ENCODE measurements around the gene CCDC57.
"Not testable (repeated sequence)": the region's sequence is repeated elsewhere in the genome, so short reads cannot be mapped to it uniquely, and the experiment has no call there.

The CCDC57 gene

GRCh38 chr17:82146663-82147654 is 65.7 kb downstream of the CCDC57 start:
- no peak for FAIRE-seq
- DNase-seq (ENCODE audit: extremely low spot score, insufficient read length, low read depth) = no peak

GRCh38 chr17:82145550-82146155 is 67.0 kb downstream of the CCDC57 start:
- no peak for FAIRE-seq

DNA sequence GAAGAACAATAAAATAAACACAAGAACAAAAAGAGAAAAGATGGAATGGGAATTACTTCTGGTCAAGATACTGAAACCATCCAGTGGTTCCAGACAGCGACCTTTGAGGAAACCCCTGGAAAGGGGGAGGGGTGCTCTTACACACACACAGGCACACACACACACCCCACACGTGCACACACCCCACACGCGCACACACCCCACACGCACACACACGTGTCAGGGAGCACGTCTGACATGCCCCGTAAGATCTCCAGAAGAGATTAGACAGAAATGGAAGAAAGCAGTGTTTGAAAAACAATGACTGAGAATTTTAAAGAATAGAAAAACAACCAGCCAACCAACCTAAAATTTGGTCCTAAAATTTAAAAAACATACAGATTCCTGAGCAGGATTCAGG is 69.3 kb downstream of the CCDC57 start:
- no peak for FAIRE-seq
- no peak for DNase-seq (ENCODE audit: extremely low spot score, insufficient read length, low read depth)

More at GRCh38 chr17:82145550-82146155, 67.0 kb downstream of the CCDC57 start:
- no peak for DNase-seq (ENCODE audit: extremely low spot score, insufficient read length, low read depth)

- not testable (repeated sequence) for FAIRE-seq; DNase-seq (ENCODE audit: extremely low spot score, insufficient read length, low read depth)
Measured at GRCh38 chr17:82139961-82140360, 72.7 kb downstream of the CCDC57 start.

DNA sequence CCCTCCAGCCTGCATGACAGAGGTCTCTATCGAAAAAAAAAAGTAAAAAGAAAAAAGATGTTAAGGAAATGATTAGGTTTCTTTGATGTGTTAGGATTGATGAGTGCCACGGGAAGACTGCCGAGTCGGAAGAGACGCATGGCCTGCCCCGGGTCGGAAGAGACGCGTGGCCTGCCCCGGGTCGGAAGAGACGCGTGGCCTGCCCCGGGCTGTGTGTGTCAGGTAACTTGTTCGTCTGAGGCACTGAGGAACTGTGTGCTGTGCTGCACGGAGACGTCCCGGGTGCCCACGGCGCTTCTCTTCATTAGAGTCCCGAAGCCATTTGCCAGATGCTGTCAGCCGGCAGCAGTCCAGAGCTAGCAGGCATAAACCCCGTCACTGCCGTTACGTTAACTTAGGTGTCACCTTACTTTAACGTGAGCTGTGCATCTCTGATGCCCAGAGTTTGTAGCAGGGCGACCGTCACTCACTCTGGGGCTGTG is 74.1 kb downstream of the CCDC57 start:
- DNase-seq (ENCODE audit: extremely low spot score, insufficient read length, low read depth) = no peak
- FAIRE-seq = no peak

- DNase-seq (ENCODE audit: extremely low spot score, insufficient read length, low read depth) (no peak), FAIRE-seq (no peak)
Measured at GRCh38 chr17:82134101-82134500, 78.5 kb downstream of the CCDC57 start.

DNA sequence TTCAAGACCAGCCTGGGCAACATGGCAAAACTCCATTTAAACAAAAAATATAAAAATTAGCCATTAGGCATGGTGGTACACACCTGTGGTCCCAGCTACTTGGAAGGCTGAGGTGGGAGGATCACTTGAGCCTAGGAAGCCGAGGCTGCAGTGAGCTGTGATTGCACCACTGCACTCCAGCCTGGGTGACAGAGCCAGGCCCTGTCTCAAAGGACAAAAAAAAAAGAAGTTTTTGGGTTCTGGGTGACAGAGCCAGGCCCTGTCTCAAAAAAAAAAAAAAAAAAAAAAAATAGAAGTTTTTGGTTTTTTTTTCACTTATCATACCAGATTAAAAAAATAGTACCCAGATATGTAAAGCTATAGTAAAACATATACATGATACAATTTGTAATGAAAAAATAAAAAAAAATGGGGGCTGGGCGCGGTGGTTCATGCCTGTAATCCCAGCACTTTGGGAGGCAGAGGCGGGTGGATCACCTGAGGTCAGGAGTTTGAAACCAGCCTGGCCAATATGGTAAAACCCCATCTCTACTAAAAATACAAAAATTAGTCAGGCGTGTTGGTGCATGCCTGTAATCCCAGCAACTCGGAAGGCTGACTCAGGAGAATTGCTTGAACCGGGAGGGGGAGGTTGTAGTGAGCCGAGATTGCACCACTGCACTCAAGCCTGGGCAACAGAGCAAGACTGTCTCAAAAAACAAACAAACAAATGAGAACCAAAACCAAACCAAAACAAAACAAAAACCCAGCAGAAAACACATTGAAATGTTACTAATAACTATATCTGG is 79.3 kb downstream of the CCDC57 start:
- FAIRE-seq; DNase-seq (ENCODE audit: extremely low spot score, insufficient read length, low read depth): not testable (repeated sequence)

GRCh38 chr17:82129095-82129494 is 83.5 kb downstream of the CCDC57 start:
- DNase-seq (ENCODE audit: extremely low spot score, insufficient read length, low read depth) (no peak), FAIRE-seq (no peak)

DNA sequence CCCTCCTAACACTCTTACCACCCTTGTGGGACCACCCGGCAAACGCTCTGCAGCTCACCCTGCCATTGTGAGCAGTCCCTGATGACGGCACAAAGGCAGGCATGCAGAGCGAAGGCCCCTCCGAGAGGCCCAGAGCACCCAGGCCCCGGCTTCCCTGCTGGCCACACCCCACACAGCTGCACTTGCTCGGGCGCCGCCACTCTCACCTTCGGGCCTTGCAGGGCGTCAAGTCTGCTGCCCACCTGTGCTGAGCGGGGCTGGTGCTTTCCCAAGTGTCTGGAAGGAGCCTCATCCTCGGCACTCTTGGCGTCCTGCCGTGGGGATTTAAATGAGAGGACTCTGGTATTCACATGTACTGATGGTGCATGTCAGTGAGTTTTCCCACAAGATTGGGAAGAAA is 84.4 kb downstream of the CCDC57 start:
- DNase-seq (ENCODE audit: extremely low spot score, insufficient read length, low read depth) = no peak
- no peak for FAIRE-seq

- FAIRE-seq (no peak), DNase-seq (ENCODE audit: extremely low spot score, insufficient read length, low read depth) (no peak)
Measured at GRCh38 chr17:82127704-82128103, 84.9 kb downstream of the CCDC57 start.

GRCh38 chr17:82127315-82127595 is 85.4 kb downstream of the CCDC57 start:
- DNase-seq (ENCODE audit: extremely low spot score, insufficient read length, low read depth) (no peak), FAIRE-seq (no peak)

DNA sequence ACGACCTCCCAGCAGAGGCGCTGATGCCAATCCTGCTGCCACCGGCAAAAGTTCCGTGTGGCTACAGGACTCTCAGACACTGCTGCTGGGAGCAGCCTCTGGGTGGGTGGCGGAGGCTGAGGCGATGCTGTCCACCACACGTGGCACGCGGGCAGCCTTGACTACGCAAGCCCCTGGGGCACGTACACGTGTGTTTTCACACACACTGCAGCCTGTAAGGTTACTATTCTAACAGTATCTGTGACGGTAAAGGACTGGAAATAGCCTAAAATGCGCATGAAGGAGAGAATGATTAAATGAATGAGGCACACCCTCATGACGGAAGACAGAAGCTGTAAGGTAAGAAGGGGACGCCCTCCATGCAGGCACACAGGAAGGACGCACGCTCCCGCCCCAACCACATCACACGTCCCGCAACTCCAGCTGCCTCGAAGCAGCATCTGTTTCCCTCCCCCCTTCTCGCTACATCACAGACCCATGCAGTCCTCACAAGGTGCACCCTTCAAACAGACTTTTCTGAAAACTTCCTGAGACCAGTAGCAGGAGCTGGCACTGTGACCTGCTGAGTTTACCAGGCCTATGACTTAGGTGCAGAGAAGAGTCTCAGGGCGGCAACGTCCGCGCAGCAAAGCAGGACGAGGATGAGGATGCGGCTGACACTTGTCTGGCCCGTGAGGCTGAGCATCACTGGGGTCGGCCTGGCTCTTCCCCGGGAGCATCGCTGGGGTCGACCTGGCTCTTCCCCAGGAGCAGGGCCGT is 85.9 kb downstream of the CCDC57 start:
- FAIRE-seq (no peak), DNase-seq (ENCODE audit: extremely low spot score, insufficient read length, low read depth) (no peak)

DNA sequence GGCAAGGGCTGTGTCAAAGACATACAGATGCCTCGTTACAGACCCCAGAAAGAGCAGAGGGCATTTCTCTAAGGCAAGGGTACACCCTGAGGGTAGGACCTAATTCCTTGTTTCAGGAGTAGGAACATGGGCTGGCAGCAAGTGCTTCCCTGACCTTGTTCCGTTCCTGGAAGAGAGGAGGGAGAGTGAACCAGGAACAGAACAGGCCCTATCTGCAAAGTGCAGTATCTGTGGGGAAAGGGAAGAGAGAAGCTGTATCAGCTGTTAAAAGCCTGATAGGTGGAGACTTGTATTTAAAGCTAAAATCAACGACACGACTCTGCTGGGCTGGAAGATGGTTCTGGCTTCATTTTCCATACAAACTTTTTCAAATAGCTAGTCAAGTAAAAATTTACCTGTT is 88.5 kb downstream of the CCDC57 start:
- no peak for FAIRE-seq
- DNase-seq (ENCODE audit: extremely low spot score, insufficient read length, low read depth) = no peak

- FAIRE-seq (no peak), DNase-seq (ENCODE audit: extremely low spot score, insufficient read length, low read depth) (no peak)
Measured at GRCh38 chr17:82121660-82122629, 90.7 kb downstream of the CCDC57 start.

- FAIRE-seq (no peak), DNase-seq (ENCODE audit: extremely low spot score, insufficient read length, low read depth) (no peak)
Measured at GRCh38 chr17:82121246-82121645, 91.4 kb downstream of the CCDC57 start.

DNA sequence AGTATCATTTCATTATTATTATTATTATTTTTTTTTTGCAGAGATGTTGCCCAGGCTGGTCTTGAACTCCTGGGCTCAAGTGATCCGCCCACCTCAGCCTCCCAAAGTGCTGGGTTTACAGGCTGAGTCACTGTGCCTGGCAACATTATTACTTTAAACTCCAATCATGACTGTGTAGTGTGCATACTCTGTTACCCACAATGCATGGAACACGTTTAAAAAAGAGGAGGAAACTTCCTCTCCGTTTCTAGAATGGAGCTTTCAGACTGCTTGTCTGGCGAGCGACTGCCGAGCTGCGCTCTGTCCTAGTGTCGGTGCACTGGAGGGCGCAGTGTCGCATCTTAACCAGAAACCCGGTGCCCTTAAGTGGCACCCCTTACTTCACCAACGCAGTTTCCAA is 92.5 kb downstream of the CCDC57 start:
- DNase-seq (ENCODE audit: extremely low spot score, insufficient read length, low read depth) = no peak

GRCh38 chr17:82118815-82119380 is 93.7 kb downstream of the CCDC57 start:
- FAIRE-seq (no peak), DNase-seq (ENCODE audit: extremely low spot score, insufficient read length, low read depth) (no peak)

More for the DNA sequence above, 92.5 kb downstream of the CCDC57 start:
- FAIRE-seq = no peak

DNA sequence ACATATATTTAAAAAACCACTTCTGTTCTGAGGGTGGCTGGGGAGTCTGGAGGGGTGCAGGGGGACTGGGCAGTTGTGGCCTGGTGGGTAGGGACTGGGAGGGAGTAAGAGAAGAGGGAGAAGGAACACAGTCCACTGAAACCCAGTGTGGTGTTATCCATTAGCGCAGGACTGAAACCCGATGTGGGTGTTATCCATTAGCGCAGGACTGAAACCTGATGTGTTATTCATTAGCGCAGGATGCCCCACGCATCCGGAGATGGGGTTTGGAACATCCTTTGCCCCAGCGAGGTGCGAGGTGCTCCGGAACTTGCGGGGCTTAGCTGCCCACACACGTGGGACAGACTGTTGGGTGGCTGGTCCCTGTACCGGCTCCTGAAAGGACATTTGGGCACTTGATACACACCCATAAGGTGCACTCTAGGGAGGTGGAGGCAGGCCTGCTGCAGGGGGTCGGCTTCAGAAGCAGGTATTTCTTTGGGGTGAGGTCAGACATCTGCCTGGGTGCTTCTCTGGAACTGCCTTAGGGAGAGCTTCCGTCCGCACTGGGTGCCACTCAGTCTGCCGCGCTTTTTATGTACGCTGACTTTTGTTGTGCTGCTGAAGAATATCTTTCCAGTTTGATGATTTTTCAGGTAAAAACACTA is 94.4 kb downstream of the CCDC57 start:
- DNase-seq (ENCODE audit: extremely low spot score, insufficient read length, low read depth) = no peak
- no peak for FAIRE-seq
